H9 (cell line): ENCODE results near the gene PYGB. TPM values are rescaled to one million over a fixed set of nuclear protein-coding genes. Genes with fewer than 3 reads are reported as not detected.
"Not testable (repeated sequence)": the region's sequence is repeated elsewhere in the genome, so short reads cannot be mapped to it uniquely, and the experiment has no call there.

Source experiments
- DNase-seq: peaks from one replicate; pipeline ENCODE4 v3.0.0-alpha.2; 2017
- H2AFZ ChIP-seq: one replicate; pipeline ENCODE4 v1.6.1; 2013; ENCODE audit warnings: mild to moderate bottlenecking, low read length, control low read depth, moderate library complexity
- H2AK5ac ChIP-seq: 2 replicates; pipeline ENCODE4 v1.6.1; 2013; ENCODE audit warnings: low read length, control low read depth, mixed read lengths; ENCODE audit not compliant: insufficient read length
- H2BK120ac ChIP-seq: one replicate; pipeline ENCODE4 v1.6.1; 2013; ENCODE audit warnings: low read depth, mild to moderate bottlenecking, low read length, control low read depth, inconsistent platforms; ENCODE audit not compliant: poor library complexity, severe bottlenecking
- H2BK12ac ChIP-seq: 2 replicates; pipeline ENCODE4 v1.6.1; 2013; ENCODE audit warnings: low read length, control low read depth, mixed read lengths, low read depth; ENCODE audit not compliant: insufficient read length
- H2BK15ac ChIP-seq: 2 replicates; pipeline ENCODE4 v1.6.1; 2013; ENCODE audit warnings: low read depth, low read length, control low read depth
- H2BK20ac ChIP-seq: one replicate; pipeline ENCODE4 v1.6.1; 2013; ENCODE audit warnings: low read depth, mild to moderate bottlenecking, low read length, control low read depth, inconsistent platforms; ENCODE audit not compliant: poor library complexity, severe bottlenecking
- H2BK5ac ChIP-seq: 2 replicates; pipeline ENCODE4 v1.6.1; 2013; ENCODE audit warnings: low read length, control low read depth, mixed read lengths; ENCODE audit not compliant: insufficient read length
- H3K14ac ChIP-seq: 2 replicates; pipeline ENCODE4 v1.6.1; 2013; ENCODE audit warnings: low read length, control low read depth; ENCODE audit not compliant: insufficient read depth
- H3K18ac ChIP-seq: 2 replicates; pipeline ENCODE4 v1.6.1; 2013; ENCODE audit warnings: low read depth, mild to moderate bottlenecking, mixed read lengths, low read length, control low read depth; ENCODE audit not compliant: insufficient read length
- H3K23ac ChIP-seq: 2 replicates; pipeline ENCODE4 v1.6.1; 2013; ENCODE audit warnings: low read length, control low read depth, mixed read lengths, low read depth; ENCODE audit not compliant: insufficient read length
- H3K23me2 ChIP-seq: 2 replicates; pipeline ENCODE4 v1.6.1; 2013; ENCODE audit warnings: low read depth, mild to moderate bottlenecking, mixed read lengths, low read length, control low read depth; ENCODE audit not compliant: insufficient read length, poor library complexity, severe bottlenecking
- H3K27ac ChIP-seq: 2 replicates; pipeline ENCODE4 v1.5.1; 2013; ENCODE audit warnings: low read length, control low read depth, mixed read lengths, low read depth; ENCODE audit not compliant: insufficient read length
- H3K27me3 ChIP-seq: 2 replicates; pipeline ENCODE4 v1.6.1; 2013; ENCODE audit warnings: low read length, control low read depth, inconsistent platforms; ENCODE audit not compliant: insufficient read depth
- H3K4ac ChIP-seq: 2 replicates; pipeline ENCODE4 v1.6.1; 2013; ENCODE audit warnings: low read depth, mild to moderate bottlenecking, control low read depth, inconsistent platforms, low read length, moderate library complexity
- H3K4me1 ChIP-seq: 2 replicates; pipeline ENCODE4 v1.6.1; 2013; ENCODE audit warnings: low read length, control low read depth, inconsistent platforms; ENCODE audit not compliant: insufficient read depth
- H3K4me2 ChIP-seq: 2 replicates; pipeline ENCODE4 v1.6.1; 2013; ENCODE audit warnings: low read length, control low read depth, mixed read lengths; ENCODE audit not compliant: insufficient read length, insufficient read depth
- H3K56ac ChIP-seq: 2 replicates; pipeline ENCODE4 v1.6.1; 2013; ENCODE audit warnings: low read depth, mild to moderate bottlenecking, mixed read lengths, low read length, control low read depth; ENCODE audit not compliant: insufficient read length
- H3K79me1 ChIP-seq: 2 replicates; pipeline ENCODE4 v1.6.1; 2013; ENCODE audit warnings: low read depth, mild to moderate bottlenecking, moderate library complexity, low read length, control low read depth, inconsistent platforms; ENCODE audit not compliant: insufficient read depth, poor library complexity, severe bottlenecking
- H3K79me2 ChIP-seq: 2 replicates; pipeline ENCODE4 v1.6.1; 2013; ENCODE audit warnings: low read length, control low read depth, inconsistent platforms; ENCODE audit not compliant: insufficient read depth
- H3K9ac ChIP-seq: 2 replicates; pipeline ENCODE4 v1.6.1; 2013; ENCODE audit warnings: low read length, control low read depth, mixed read lengths; ENCODE audit not compliant: insufficient read length; ENCODE audit errors: extremely low read depth
- H3K9me3 ChIP-seq: one replicate; pipeline ENCODE4 v1.6.1; 2013; ENCODE audit warnings: low read depth, low read length, inconsistent platforms; ENCODE audit not compliant: control insufficient read depth
- H3T11ph ChIP-seq: one replicate; pipeline ENCODE4 v1.6.1; 2013; ENCODE audit warnings: mild to moderate bottlenecking, low read length, control low read depth, inconsistent platforms
- H4K20me1 ChIP-seq: one replicate; pipeline ENCODE4 v1.6.1; 2013; ENCODE audit not compliant: control insufficient read depth, insufficient read length, insufficient read depth
- H4K5ac ChIP-seq: 2 replicates; pipeline ENCODE4 v1.6.1; 2013; ENCODE audit warnings: low read depth, mild to moderate bottlenecking, mixed read lengths, low read length, control low read depth; ENCODE audit not compliant: insufficient read length
- H4K8ac ChIP-seq: replicated peaks from 2 replicates; pipeline ENCODE4 v1.6.1; 2013; ENCODE audit warnings: low read length, control low read depth, mixed read lengths, low read depth; ENCODE audit not compliant: insufficient read length
- H4K91ac ChIP-seq: 2 replicates; pipeline ENCODE4 v1.6.1; 2013; ENCODE audit warnings: low read depth, mild to moderate bottlenecking, moderate library complexity, mixed read lengths, low read length, control low read depth; ENCODE audit not compliant: insufficient read length
- H3K27ac Mint-ChIP-seq, 3 experiments: 2 replicates in 2 of 3; 3 replicates in 1 of 3; pipeline ENCODE4 v1.8.0; 2020 to 2021; ENCODE audit warnings: mixed read lengths in 3 of 3, mild to moderate bottlenecking in 1 of 3, moderate library complexity in 1 of 3
- H3K27me3 Mint-ChIP-seq: 2 replicates; pipeline ENCODE4 v1.8.0; 2021; ENCODE audit warnings: low read depth, mild to moderate bottlenecking, moderate library complexity, mixed read lengths
- H3K36me3 Mint-ChIP-seq, 3 experiments: 2 replicates in 2 of 3; 3 replicates in 1 of 3; pipeline ENCODE4 v1.8.0; 2020 to 2021; ENCODE audit warnings: low read depth in 3 of 3, mixed read lengths in 3 of 3; ENCODE audit not compliant: insufficient read depth in 1 of 3
- H3K4me1 Mint-ChIP-seq, 2 experiments: 2 replicates each; pipeline ENCODE4 v1.8.0; 2020; ENCODE audit warnings: mixed read lengths in 2 of 2
- H3K4me3 Mint-ChIP-seq, 2 experiments: 2 replicates in 1 of 2; 3 replicates in 1 of 2; pipeline ENCODE4 v1.8.0; 2020 to 2021; ENCODE audit warnings: mild to moderate bottlenecking in 2 of 2, mixed read lengths in 2 of 2, moderate library complexity in 1 of 2
- H3K9me3 Mint-ChIP-seq, 2 experiments: 2 replicates in 1 of 2; 3 replicates in 1 of 2; pipeline ENCODE4 v1.8.0; 2020; ENCODE audit warnings: mild to moderate bottlenecking in 2 of 2, mixed read lengths in 2 of 2, moderate library complexity in 1 of 2
- CTCF ChIP-seq: fragments of 200-600 bp; sonication (generic); conservative IDR thresholded peaks from 3 replicates; pipeline ENCODE4 v1.8.0; 2021; ENCODE audit warnings: antibody characterized with exemption, mild to moderate bottlenecking
- WGBS: extraction: QIAGEN DNeasy Blood & Tissue Kit; methylation state at CpG from one replicate; pipeline ENCODE4 v1.1.7; 2013; ENCODE audit warnings: missing lambda C conversion rate, low lambda C conversion rate, mixed read lengths; ENCODE audit not compliant: insufficient read length; ENCODE audit errors: extremely low coverage; 5-methylcytosine and 5-hydroxymethylcytosine counted together
- total RNA-seq: library from RNA; stranded (reverse); gene quantifications from 2 replicates; pipeline ENCODE4 v1.2.1, GENCODE V29; 2021

Gene PYGB
- total RNA-seq, 1 experiment from 2014 or later: 46.9 TPM

GRCh38 chr20:25259788-25260254, 11.9 kb downstream of the PYGB start:
- no peak overlapping the region for H3K23ac ChIP-seq
- no peak overlapping the region for H2BK12ac ChIP-seq
- DNase-seq: peak; percentile 13
- H3K9me3 ChIP-seq: no peaks in the 10 kb centered on the region
- no peaks in the 10 kb centered on the region for H3K23me2 ChIP-seq
- H3K27me3 Mint-ChIP-seq: no peaks in the 10 kb centered on the region
- H3K4me1 ChIP-seq: no peaks in the 10 kb centered on the region
- no peak overlapping the region for H2AK5ac ChIP-seq
- H4K5ac ChIP-seq: no peak overlapping the region
- H3K9ac ChIP-seq: no peak overlapping the region
- H3K18ac ChIP-seq: no peak overlapping the region
- H4K8ac ChIP-seq: no peak overlapping the region
- peaks cover 47 to 57% (median 52%) of the 10 kb centered on the region in 3 experiments for H3K36me3 Mint-ChIP-seq
- no peak overlapping the region for H3T11ph ChIP-seq
- H4K91ac ChIP-seq: no peak overlapping the region
- no CpG with 5 or more reads among the region's 9 CpGs for WGBS
- no peak overlapping the region for H2AFZ ChIP-seq
- no peak overlapping the region for H3K56ac ChIP-seq
- H4K20me1 ChIP-seq: no peaks in the 10 kb centered on the region
- no peak overlapping the region for H3K4me3 Mint-ChIP-seq
- no peak overlapping the region for H3K14ac ChIP-seq
- no peak overlapping the region for H3K4me2 ChIP-seq
- H3K4ac ChIP-seq: no peak overlapping the region
- no peak overlapping the region for H2BK15ac ChIP-seq
- H3K79me1 ChIP-seq: no peaks in the 10 kb centered on the region
- no peaks in the 10 kb centered on the region for H3K27me3 ChIP-seq
- peaks cover 3% of the 10 kb centered on the region; the same call in 1 of the 2 replicates for H3K79me2 ChIP-seq
- H3K27ac Mint-ChIP-seq: peak overlapping the region in 1 of 3 experiments; percentile 64; a peak in 1 of 7 replicates
- H3K4me1 Mint-ChIP-seq: peaks cover 0 to 4% of the 10 kb centered on the region in 2 experiments; a peak in 1 of 4 replicates
- no peak overlapping the region for H3K27ac ChIP-seq
- no peak for TF ChIP-seq CTCF
- H2BK5ac ChIP-seq: no peak overlapping the region
- no peak overlapping the region for H2BK20ac ChIP-seq
- peaks cover 17 to 24% of the 10 kb centered on the region in 2 experiments; a peak in 4 of 5 replicates for H3K9me3 Mint-ChIP-seq
- no peak overlapping the region for H2BK120ac ChIP-seq

GRCh38 chr20:25260770-25261437, 13.0 kb downstream of the PYGB start:
- not testable (repeated sequence) for H2BK15ac ChIP-seq, H4K8ac ChIP-seq, H3K4me2 ChIP-seq, H3K27ac ChIP-seq, H2BK20ac ChIP-seq, H3K23me2 ChIP-seq, H3K4ac ChIP-seq, H3T11ph ChIP-seq, H4K5ac ChIP-seq, H3K9me3 ChIP-seq, H2AFZ ChIP-seq, H3K9ac ChIP-seq, H3K23ac ChIP-seq, H3K27ac Mint-ChIP-seq, H3K14ac ChIP-seq, H2BK12ac ChIP-seq, H3K4me3 Mint-ChIP-seq, H4K20me1 ChIP-seq, H3K27me3 Mint-ChIP-seq, H3K18ac ChIP-seq, H2BK120ac ChIP-seq, H4K91ac ChIP-seq, H2BK5ac ChIP-seq, H3K56ac ChIP-seq, H3K79me1 ChIP-seq, H2AK5ac ChIP-seq, H3K27me3 ChIP-seq, H3K4me1 Mint-ChIP-seq, H3K79me2 ChIP-seq, H3K4me1 ChIP-seq
- no CpG with 5 or more reads among the region's 16 CpGs for WGBS
- Mint-ChIP-seq H3K36me3 (peaks cover 47 to 57% (median 52%) of the 10 kb centered on the region in 3 experiments), H3K9me3 (peaks cover 17 to 24% of the 10 kb centered on the region in 2 experiments; a peak in 4 of 5 replicates)
- peak; percentile 10 for DNase-seq
